Effector memory CD8-positive, alpha-beta T cell (primary cell): ENCODE data around the gene GRK6.
A peak's percentile ranks its signal among the peaks of the same experiment; 100 is the strongest.

Experiments
- ATAC-seq: fragments of 150-1000 bp; cut with Tn5 transposase; replicated peaks from 2 replicates; pipeline ENCODE4 v1.10.0; 2021; ENCODE audit warnings: mild to moderate bottlenecking, moderate library complexity
- DNase-seq, 3 experiments: peaks; one replicate each; pipeline ENCODE4 v3.0.0; 2021
- H3K27ac Mint-ChIP-seq, 2 donors: one replicate each; pipeline ENCODE4 v1.8.0; 2022; ENCODE audit warnings: mild to moderate bottlenecking in 2 of 2, mixed read lengths in 2 of 2, moderate library complexity in 2 of 2
- H3K27me3 Mint-ChIP-seq, 2 donors: one replicate each; pipeline ENCODE4 v1.8.0; 2022; ENCODE audit warnings: mixed read lengths in 2 of 2
- H3K36me3 Mint-ChIP-seq: one replicate; pipeline ENCODE4 v1.8.0; 2022; ENCODE audit warnings: mild to moderate bottlenecking, moderate library complexity, mixed read lengths; ENCODE audit not compliant: insufficient read depth
- H3K4me1 Mint-ChIP-seq, 2 donors: one replicate each; pipeline ENCODE4 v1.8.0; 2022; ENCODE audit warnings: low read depth in 2 of 2, mixed read lengths in 2 of 2
- H3K4me3 Mint-ChIP-seq, 2 donors: one replicate each; pipeline ENCODE4 v1.8.0; 2022; ENCODE audit warnings: mild to moderate bottlenecking in 2 of 2, mixed read lengths in 2 of 2, moderate library complexity in 2 of 2
- H3K9me3 Mint-ChIP-seq, 2 donors: one replicate each; pipeline ENCODE4 v1.8.0; 2022; ENCODE audit warnings: mixed read lengths in 2 of 2

GRK6 gene

GRCh38 chr5:177452688-177453638, 26.5 kb downstream of the GRK6 start:
- no peak for DNase-seq
- no peaks in the 10 kb centered on the region for H3K9me3 Mint-ChIP-seq
- no peaks in the 10 kb centered on the region for H3K27me3 Mint-ChIP-seq
- peak overlapping the region; percentile 44 to 92 for H3K27ac Mint-ChIP-seq
- no peak for ATAC-seq
- peak overlapping the region; percentile 27 to 31 for H3K4me3 Mint-ChIP-seq
- peaks cover 27 to 29% of the 10 kb centered on the region in 2 donors for H3K4me1 Mint-ChIP-seq
- peaks cover 84% of the 10 kb centered on the region for H3K36me3 Mint-ChIP-seq

DNA sequence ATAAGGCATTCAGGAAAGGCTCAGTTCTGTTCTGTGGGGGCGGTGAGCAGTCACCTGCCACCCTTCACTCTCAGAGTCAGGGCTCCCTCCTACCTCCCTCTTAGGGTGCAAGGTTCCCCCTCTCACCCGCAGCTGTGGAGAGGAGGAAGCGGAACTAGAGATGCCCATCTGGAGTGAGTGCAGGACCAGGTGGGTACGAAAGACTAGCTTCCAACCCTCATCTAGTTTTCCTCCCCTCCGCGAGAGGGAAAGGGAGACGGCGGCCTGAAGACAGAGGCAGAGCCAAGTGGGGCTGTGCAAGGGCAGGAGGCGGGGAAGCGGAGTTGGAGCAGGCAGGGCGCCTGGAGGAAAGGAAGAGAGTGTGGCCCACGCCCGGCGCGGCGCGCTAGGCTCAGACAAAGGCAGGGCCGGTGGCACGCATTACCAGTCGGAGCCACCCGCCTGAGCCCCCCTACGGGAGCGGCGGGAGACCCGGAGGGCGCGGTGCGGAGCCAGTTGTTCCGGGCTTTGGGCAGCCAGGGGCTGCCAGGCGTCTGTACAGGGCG, 27.4 kb downstream of the GRK6 start:
- Mint-ChIP-seq H3K27ac (peak overlapping the region; percentile 86 to 92), H3K9me3 (no peaks in the 10 kb centered on the region), H3K27me3 (no peaks in the 10 kb centered on the region), H3K36me3 (peaks cover 76% of the 10 kb centered on the region), H3K4me3 (peak overlapping the region; percentile 65 to 83), H3K4me1 (peaks cover 19 to 21% of the 10 kb centered on the region in 2 donors)
- DNase-seq (no peak), ATAC-seq (no peak)

GRCh38 chr5:177454397-177455035, 28.0 kb downstream of the GRK6 start:
- ATAC-seq = peak; percentile 59
- H3K36me3 Mint-ChIP-seq = peaks cover 73% of the 10 kb centered on the region
- H3K4me1 Mint-ChIP-seq = peaks cover 19 to 21% of the 10 kb centered on the region in 2 donors
- H3K4me3 Mint-ChIP-seq = peak overlapping the region; percentile 83
- H3K9me3 Mint-ChIP-seq = no peaks in the 10 kb centered on the region
- H3K27ac Mint-ChIP-seq = peak overlapping the region; percentile 86 to 92
- DNase-seq = peak; percentile 94 to 97 (median 95)
- H3K27me3 Mint-ChIP-seq = no peaks in the 10 kb centered on the region

DNA sequence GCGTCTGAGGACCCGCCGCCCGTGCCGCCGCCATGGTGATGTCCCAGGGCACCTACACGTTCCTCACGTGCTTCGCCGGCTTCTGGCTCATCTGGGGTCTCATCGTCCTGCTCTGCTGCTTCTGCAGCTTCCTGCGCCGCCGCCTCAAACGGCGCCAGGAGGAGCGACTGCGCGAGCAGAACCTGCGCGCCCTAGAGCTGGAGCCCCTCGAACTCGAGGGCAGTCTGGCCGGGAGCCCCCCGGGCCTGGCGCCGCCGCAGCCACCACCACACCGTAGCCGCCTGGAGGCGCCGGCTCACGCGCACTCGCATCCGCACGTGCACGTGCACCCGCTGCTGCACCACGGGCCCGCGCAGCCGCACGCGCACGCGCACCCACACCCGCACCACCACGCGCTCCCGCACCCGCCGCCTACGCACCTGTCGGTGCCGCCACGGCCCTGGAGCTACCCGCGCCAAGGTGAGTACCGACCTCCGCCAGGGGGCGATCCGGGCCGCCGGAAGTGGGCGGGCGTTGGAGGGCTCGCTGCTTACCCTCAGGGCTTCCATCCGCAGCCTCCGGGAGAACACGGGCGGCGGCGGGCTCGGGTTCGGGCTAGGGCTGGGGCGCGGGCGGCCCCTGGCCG, 28.7 kb downstream of the GRK6 start:
- ATAC-seq (peak; percentile 62), DNase-seq (peak; percentile 95)
- Mint-ChIP-seq H3K4me1 (peaks cover 19 to 21% of the 10 kb centered on the region in 2 donors), H3K9me3 (no peaks in the 10 kb centered on the region), H3K27me3 (no peaks in the 10 kb centered on the region), H3K4me3 (peak overlapping the region; percentile 83), H3K27ac (peak overlapping the region; percentile 86 to 92), H3K36me3 (peaks cover 69% of the 10 kb centered on the region)

GRCh38 chr5:177455661-177456590, 29.4 kb downstream of the GRK6 start:
- Mint-ChIP-seq H3K27me3 (no peaks in the 10 kb centered on the region), H3K4me3 (peak overlapping the region; percentile 83), H3K9me3 (no peaks in the 10 kb centered on the region), H3K36me3 (peaks cover 61% of the 10 kb centered on the region), H3K27ac (peak overlapping the region; percentile 86 to 92), H3K4me1 (peaks cover 16 to 17% of the 10 kb centered on the region in 2 donors)
- ATAC-seq (peak; percentile 39), DNase-seq (peak; percentile 88 to 90 (median 89))

- no peak for DNase-seq
- H3K27me3 Mint-ChIP-seq = no peaks in the 10 kb centered on the region
- H3K36me3 Mint-ChIP-seq = peaks cover 61% of the 10 kb centered on the region
- H3K4me1 Mint-ChIP-seq = peaks cover 16 to 17% of the 10 kb centered on the region in 2 donors
- H3K9me3 Mint-ChIP-seq = no peaks in the 10 kb centered on the region
- peak overlapping the region; percentile 86 to 92 for H3K27ac Mint-ChIP-seq
- H3K4me3 Mint-ChIP-seq = peak overlapping the region; percentile 83
- ATAC-seq = no peak
Measured at GRCh38 chr5:177456591-177456964, 30.1 kb downstream of the GRK6 start.

- H3K4me3 Mint-ChIP-seq = no peak overlapping the region
- peak overlapping the region; percentile 86 to 92 for H3K27ac Mint-ChIP-seq
- ATAC-seq (peak; percentile 7), DNase-seq (peak; percentile 35 to 50 (median 49))
- peaks cover 55% of the 10 kb centered on the region for H3K36me3 Mint-ChIP-seq
- H3K27me3 Mint-ChIP-seq = no peaks in the 10 kb centered on the region
- H3K4me1 Mint-ChIP-seq = peaks cover 14% of the 10 kb centered on the region in 2 donors
- no peaks in the 10 kb centered on the region for H3K9me3 Mint-ChIP-seq
Measured at GRCh38 chr5:177456976-177457851, 30.7 kb downstream of the GRK6 start.

GRCh38 chr5:177457852-177458681, 31.6 kb downstream of the GRK6 start:
- H3K4me1 Mint-ChIP-seq = peaks cover 15 to 16% of the 10 kb centered on the region in 2 donors
- no peaks in the 10 kb centered on the region for H3K27me3 Mint-ChIP-seq
- no peak overlapping the region for H3K4me3 Mint-ChIP-seq
- H3K27ac Mint-ChIP-seq = no peak overlapping the region
- H3K9me3 Mint-ChIP-seq = no peaks in the 10 kb centered on the region
- DNase-seq = no peak
- ATAC-seq = no peak
- peaks cover 46% of the 10 kb centered on the region for H3K36me3 Mint-ChIP-seq

DNA sequence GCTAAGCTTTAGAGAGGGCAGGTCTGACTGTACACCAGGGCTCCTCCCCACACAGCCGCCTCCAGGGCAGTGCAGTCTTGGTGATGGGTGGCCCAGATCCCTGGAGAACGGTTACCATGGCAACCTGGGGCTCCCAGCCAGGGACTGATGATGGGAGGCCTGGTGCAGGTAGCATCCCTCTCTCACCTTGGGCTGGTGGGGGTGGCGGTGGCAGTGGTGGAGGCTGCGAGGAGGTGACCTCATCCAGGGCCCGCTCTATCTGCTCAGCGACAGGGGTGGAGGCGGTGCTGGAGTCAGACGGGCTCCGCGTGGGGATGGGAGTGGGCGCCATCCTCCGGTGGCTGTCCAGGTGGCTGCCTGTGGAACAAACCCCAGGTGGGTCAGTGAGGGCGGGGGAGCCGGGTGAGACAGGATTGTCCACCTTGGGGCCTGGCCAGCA, 32.5 kb downstream of the GRK6 start:
- H3K36me3 Mint-ChIP-seq = peaks cover 38% of the 10 kb centered on the region
- ATAC-seq (no peak), DNase-seq (no peak)
- H3K4me3 Mint-ChIP-seq = no peak overlapping the region
- no peak overlapping the region for H3K27ac Mint-ChIP-seq
- H3K27me3 Mint-ChIP-seq = no peaks in the 10 kb centered on the region
- H3K9me3 Mint-ChIP-seq = no peaks in the 10 kb centered on the region
- peaks cover 11 to 13% of the 10 kb centered on the region in 2 donors for H3K4me1 Mint-ChIP-seq

GRCh38 chr5:177459357-177459756, 32.9 kb downstream of the GRK6 start:
- Mint-ChIP-seq H3K4me1 (peaks cover 10 to 12% of the 10 kb centered on the region in 2 donors), H3K36me3 (peaks cover 34% of the 10 kb centered on the region), H3K4me3 (no peak overlapping the region), H3K27ac (peak overlapping the region in 1 of 2 donors; percentile 38), H3K27me3 (no peaks in the 10 kb centered on the region), H3K9me3 (no peaks in the 10 kb centered on the region)
- ATAC-seq (no peak), DNase-seq (no peak)
